H7 (cell line): ENCODE data around the gene BTAF1. TPM values are rescaled to one million over a fixed set of nuclear protein-coding genes. Genes with fewer than 3 reads are reported as not detected.

Source experiments
- DNase-seq: peaks from one replicate; pipeline ENCODE4 v3.0.0; 2012
- H3K27me3 ChIP-seq: 2 replicates; pipeline ENCODE4 v1.6.0; 2011; ENCODE audit warnings: mild to moderate bottlenecking, low read length; ENCODE audit not compliant: control insufficient read depth, insufficient read depth
- H3K36me3 ChIP-seq: replicated peaks from 2 replicates; pipeline ENCODE4 v1.5.1; 2011; ENCODE audit warnings: low read length; ENCODE audit not compliant: control insufficient read depth, insufficient read depth
- H3K4me3 ChIP-seq: 2 replicates; pipeline ENCODE4 v1.5.1; 2011; ENCODE audit warnings: low read depth, mild to moderate bottlenecking, control low read depth, low read length, moderate library complexity; ENCODE audit not compliant: insufficient read depth
- total RNA-seq: library from RNA; depleted of rRNA; stranded (reverse); fragments of >200 nt; shearing (Covaris generic); gene quantifications from 2 replicates; pipeline ENCODE4 v1.2.3, GENCODE V29; 2014; rRNA removed

Gene BTAF1
- total RNA-seq, 1 experiment from 2014 or later = 23.8 TPM

GRCh38 chr10:92079003-92079402, 155.4 kb downstream of the BTAF1 start:
- DNase-seq = no peak
- Histone ChIP-seq H3K27me3 (no peaks in the 10 kb centered on the region), H3K4me3 (no peak overlapping the region), H3K36me3 (no peaks in the 10 kb centered on the region)

Other genes starting within 250 kb of the BTAF1 start
- 27.4 and 38.2 TPM in 2 replicates for gene TNKS2, start 125.3 kb upstream of the BTAF1 start, total RNA-seq
- gene FGFBP3, start 14.3 kb upstream of the BTAF1 start, total RNA-seq = 10.1 and 10.5 TPM in 2 replicates